Retina (tissue), 1 donor: Measurements from ENCODE around the gene MEGF11.
A peak's percentile ranks its signal among the peaks of the same experiment; 100 is the strongest.

ENCODE experiments used
- DNase-seq: peaks from one replicate; pipeline ENCODE4 v3.0.0-alpha.2; 2016

Gene MEGF11

GRCh38 chr15:66253418-66254088, at the start of gene MEGF11:
Gene MEGF11 (minus strand): TSS chr15:66253750. CDS start chr15:66128403, 125,347 bp downstream.
- DNase-seq, result peak; percentile 60

- no peak for DNase-seq
Measured at GRCh38 chr15:66302489-66303278, 49.1 kb upstream of the MEGF11 start.

DNA sequence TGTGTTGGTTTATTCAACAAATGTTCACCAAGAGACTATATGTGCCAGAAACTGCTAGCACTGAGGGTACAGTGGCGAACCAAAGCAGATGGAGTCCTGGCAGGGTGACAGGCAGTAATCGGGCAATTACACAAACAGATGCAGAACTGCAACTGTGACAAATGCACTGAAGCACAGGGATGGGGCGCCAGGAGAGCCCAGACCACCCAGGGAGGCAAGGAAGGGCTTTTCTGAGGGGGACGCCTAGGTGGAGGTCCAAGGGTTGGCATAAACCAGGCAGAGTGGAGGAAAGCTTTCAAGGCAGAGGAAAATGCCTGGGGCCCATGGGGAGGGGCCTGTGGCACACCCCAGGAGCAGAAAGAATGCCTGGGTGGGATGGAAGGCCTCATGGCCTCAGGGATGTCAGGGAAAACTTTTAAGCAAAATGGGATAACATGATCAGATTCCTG, 45.3 kb upstream of the MEGF11 start:
- peak; percentile 35 for DNase-seq

DNA sequence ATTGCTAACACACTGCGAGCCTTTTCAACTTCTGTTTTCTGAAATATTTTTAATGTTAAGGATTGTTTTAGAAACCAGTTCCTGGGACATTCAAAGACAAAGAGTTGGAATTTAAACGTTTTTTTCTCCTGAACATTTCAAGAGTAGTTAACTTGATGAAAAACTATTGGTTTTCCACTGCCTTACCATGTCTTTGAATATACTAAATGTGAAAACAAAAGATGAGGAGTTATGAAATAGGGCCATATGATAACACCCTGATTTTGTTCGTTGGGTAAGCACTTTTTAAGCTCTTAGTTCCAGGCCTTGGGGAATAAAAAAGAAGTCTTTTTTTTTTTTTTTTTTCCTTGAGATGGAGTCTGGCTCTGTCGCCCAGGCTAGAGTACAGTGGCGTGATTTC, 42.6 kb upstream of the MEGF11 start:
- no peak for DNase-seq

- DNase-seq, result peak; percentile 8
Measured at GRCh38 chr15:66294932-66295235, 41.3 kb upstream of the MEGF11 start.

DNA sequence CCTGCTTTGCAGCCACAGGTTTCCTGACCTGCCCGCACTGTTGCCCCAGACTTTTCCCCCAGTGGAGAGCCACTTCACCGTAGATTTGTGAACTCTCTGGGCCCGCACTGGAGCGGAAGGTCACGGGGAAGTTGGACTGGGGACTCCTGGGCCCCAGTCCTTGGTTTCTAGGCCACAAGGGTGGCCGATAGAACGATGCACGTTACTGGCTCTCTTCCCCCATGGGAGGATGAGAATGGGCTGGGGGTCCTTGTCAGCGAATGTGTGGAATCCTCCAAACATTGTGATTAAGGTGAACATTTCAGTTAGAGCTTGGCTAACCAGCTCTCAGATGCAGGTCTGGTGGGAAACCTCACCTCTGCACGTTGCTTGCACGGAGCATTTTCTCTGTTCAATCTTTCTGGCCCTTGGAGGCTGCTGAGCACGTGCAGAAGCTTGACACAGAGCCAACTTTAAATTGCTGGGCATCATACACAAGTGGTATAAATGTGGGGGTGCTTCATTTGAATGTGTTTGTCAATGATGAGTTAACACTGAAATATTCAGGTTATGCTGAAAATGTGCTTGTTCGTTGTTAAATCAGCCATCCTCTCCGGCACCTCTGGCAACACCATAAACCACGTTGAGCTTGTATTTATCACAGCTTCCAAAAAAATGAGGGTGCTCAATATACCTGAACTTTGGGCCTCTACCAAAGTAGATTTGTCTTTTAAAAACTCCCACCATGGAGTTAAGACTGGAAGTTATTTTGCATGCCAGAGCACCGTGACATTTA, 40.8 kb upstream of the MEGF11 start:
- DNase-seq, result no peak

- peak; percentile 88 for DNase-seq
Measured at GRCh38 chr15:66293419-66294156, 40.0 kb upstream of the MEGF11 start, which contains the start of gene DIS3L. Gene DIS3L (plus strand): TSS chr15:66293568. CDS start chr15:66293597, 29 bp downstream.

DNA sequence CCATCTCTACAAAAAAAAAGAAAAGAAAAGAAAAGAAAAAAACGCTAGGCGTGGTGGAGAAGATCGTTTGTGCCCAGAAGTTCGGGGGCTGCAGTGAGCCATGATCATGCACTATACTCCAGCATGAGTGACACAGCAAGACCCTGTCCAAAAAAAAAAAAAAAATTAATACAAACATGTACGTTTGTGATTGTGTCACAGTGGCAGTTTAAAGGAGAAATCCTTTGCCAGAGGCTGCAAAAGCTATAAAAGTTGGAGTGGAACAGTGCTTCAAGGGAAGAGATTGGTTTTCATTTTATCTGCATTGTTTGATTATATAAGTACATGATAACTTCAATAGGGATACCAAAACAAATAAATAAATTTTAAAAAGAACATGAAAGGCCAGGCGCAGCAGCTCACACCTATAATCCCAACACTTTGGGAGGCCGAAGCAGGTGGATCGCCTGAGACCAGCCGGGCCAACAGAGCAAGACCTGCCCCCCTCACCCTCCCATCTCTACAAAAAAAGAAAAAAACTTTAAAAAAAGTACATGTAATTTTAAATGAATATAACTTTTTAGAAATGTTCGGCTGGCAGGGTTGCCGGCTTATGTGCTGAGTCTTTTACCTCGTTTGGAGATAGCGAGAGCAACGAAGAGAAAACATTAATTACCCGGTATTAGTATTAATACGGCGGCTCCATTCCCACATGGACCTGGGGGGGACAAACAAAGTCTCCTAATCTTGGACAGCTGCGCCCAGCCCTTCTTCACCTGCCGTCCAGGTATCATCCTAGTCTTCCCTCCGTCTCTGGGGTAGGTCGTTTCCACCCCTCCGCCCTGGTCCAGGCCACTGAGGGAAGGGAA, 39.2 kb upstream of the MEGF11 start:
- peak; percentile 75 for DNase-seq

DNA sequence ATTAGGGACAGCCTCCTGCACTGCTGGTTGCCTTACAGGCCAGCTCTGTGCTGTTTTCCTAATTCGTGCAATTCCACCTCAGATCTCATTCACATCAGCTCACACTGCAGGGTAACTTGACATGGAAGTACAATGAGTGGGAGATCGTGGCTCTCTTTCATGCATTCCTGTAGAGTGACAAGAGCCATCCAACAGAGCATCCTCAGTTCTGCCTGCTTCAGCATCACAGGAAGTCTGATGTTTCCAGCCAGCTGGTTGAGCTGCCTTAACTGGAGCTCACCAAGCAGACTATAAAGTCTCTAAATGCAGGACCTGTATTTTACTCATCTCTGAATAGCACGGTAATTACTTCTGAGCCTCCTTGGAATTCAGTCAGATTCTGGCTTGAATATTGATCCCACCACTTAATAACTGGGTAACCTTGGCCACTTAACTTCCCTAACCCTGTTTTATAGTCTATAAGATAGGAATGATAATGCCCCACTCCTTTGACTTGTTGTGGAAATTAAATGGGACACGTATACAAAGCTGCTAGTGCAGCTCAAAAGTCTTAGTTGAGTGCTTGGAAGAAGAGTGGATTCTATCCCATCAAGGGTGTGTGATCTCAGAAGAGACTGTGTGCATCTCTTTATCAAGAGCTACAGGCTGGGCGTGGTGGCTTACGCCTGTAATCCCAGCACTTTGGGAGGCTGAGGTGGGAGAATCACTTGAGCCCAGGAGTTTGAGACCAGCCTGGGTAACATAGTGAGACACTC, 38.4 kb upstream of the MEGF11 start:
- DNase-seq, result peak; percentile 12

GRCh38 chr15:66290518-66290917, 37.0 kb upstream of the MEGF11 start:
- DNase-seq, result no peak

DNA sequence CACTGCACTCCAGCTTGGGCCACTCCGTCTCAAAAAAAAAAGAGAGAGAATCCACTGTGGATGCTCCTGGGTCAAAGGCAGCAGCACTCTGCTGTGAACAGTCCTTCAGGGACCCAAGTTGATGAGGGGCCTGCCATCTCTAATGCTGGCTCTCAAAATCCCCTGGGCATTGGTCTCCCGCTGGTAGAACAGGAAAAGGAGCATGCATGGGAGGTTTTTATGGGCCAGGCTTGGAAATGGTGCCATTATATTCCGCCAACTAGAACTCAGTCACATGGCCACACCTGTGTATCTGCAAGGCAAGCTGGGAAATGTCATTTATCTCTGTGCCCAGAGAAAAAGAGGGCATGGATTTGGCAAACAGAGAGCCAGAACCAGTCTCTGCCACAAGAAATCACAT, 36.5 kb upstream of the MEGF11 start:
- DNase-seq, result no peak

DNA sequence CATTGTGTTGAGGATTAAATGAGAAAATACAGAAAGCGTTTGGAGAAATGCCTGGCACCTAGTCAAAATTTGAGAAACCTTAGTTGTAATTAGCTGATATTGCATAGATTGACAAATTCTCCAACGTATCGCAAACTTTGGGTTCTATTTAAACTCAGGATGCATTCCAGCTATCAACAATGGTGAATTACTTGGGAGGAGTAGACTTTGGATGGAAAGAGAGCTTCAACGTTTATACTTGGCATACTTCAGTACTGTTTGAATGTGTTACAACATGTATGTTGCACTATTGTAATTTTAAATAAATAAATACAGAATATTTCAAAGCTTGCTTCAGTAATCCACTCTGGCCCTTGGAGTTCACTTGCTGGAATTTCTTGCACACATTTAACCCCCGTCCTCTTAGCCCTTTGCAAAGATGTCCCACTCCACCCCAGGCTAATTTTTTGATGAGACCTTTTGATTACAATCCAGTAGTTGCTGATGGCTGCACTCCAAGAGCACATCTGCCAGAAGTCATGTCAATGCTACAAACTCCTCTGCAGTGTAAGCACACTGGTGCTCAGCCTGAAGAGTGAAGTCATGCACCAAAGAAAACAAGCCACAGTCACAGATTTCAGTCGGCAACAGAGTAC, 35.1 kb upstream of the MEGF11 start:
- no peak for DNase-seq

DNA sequence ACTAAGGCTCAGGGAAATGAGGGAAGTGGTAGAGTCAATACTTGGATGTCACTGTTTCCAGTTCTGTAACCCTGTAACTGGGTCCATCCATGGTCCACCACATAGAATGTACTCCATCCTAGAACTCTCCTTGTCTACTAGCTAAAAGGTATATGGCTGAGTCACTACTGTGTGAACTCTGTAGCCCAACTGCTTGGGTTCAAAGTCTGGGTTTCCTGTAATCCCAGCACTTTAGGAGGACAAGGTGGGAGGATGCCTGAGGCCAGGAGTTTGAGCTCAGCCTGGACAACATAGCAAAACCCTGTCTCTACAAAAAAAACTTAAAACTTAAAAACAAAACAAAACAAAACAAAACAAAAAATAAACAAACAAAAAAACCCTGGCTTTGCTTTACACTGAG, 34.5 kb upstream of the MEGF11 start:
- no peak for DNase-seq

DNA sequence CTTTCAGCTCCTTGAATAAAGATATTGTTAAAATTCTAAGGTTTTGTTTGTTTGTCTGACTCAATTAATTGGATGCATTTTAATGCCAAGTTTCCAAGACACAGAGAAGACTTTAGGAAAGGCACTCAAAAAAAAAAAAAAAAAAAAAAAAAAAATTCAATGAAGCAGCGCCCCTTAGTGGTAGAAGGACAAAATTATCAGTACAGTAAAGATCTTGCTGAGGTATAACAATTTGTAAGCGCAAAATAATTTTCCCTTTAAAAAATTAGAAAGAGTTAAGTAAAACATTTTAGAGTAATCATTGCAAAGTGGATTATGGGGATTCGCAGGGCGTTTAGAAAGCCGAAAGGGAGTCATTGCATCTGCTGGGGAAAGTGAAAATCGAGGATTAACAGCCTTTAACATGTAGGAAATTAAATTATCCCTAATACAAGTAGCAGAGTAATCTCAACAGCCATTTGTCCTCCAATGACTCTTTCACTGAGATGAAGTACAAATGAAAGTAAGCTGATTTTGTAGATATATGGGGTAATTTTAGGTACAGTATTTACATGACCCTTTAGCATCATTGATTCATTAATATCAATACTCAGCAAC, 34.0 kb upstream of the MEGF11 start:
- peak; percentile 72 for DNase-seq

DNA sequence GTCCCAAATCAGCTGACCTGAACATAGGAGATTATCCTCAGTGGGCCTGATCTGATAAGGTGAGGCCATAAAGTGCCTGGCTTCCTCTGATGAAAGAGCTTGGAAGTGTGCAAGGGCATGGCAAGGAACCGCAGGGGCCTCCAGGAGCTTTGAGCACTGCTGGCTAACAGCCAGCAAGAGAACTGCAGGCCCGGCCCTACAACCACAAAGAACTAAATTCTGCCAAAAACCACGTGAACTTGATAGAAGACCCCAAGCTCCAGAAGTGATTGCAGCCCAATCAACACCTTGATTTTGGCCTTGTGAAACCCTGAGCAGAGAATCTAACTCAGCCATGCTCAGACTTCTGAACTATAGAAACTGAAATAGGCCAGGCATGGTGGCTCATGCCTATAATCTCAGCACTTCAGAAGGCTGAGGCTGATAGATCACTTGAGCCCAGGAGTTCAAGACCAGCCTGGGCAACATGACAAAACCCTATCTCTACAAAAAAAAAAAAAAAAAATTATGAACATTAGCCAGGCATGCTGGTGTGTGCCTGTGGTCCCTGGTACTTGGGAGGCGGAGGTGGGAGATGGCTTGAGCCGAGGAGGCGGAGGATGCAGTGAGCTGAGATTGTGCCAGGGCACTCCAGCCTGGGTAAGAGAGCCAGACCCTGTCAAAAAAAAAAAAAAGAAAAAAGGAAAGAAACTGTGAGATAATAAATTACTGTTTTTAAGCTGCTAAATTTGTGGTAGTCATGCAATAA, 32.2 kb upstream of the MEGF11 start:
- DNase-seq, result no peak

DNA sequence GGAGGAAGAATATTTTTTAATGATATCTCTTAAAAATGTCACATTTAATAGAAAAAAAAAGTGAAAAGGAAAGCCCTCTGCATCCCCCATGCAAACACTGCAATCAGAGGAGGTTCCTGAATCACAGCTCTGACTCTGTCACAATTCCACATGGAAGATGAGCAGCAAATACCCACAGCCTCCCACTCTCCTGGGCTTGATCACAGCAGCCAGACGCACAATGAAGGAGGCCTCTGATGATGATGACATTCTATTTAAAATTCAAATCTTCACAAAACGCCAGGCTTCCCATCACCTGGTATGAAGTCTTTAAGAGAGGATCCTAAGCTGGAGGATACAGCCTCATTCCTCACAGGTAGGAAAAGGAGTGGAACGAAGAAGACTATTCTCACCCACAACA, 30.7 kb upstream of the MEGF11 start:
- no peak for DNase-seq

- no peak for DNase-seq
Measured at GRCh38 chr15:66278671-66279070, 25.1 kb upstream of the MEGF11 start.

DNA sequence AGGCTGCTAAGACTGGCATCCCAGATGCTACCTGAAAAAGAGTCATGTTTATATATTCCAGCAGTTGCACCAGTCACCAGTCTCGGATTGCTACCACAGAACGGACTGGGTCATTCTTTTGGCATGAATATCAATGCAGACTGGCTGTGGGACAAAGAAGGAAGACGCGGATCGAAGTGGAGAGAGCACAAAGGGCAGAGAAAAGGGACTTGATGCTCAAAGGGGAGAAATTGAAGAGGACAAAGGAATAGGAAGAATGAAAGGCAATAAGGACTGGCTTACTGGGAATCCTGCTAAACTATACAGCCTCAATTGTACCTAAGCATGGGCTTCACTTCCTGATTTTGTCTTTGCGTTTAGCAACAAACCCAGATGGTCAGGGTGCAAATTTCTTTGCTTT, 24.5 kb upstream of the MEGF11 start:
- DNase-seq, result no peak

- no peak for DNase-seq
Measured at GRCh38 chr15:66276546-66276945, 23.0 kb upstream of the MEGF11 start.

- no peak for DNase-seq
Measured at GRCh38 chr15:66275352-66275751, 21.8 kb upstream of the MEGF11 start.
